GM21515 (cell line): Measurements from ENCODE around the gene GALNT3.

ENCODE experiments used
- ATAC-seq: cut with Tn5 transposase; IDR thresholded peaks from one replicate; pipeline ENCODE4 v1.9.1; 2021; ENCODE audit not compliant: unreplicated experiment

Gene GALNT3

DNA sequence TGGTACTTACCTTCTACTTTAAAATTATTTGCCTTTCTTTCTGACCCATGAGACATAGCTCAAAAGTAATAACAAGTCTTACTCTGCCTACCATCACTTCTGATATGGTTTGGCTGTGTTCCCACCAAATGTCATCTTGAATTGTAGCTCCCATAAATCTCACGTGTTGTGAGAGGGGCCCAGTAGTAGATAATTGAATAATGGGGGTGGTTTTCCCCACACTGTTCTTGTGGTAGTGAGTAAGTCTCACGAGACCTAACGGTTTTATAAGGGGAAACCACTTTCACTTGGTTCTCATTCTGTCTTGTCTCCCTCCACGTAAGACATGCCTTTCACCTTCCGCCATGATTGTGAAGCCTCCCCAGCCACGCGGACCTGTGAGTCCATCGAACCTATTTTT is 47.5 kb downstream of the GALNT3 start:
- ATAC-seq: no peak

DNA sequence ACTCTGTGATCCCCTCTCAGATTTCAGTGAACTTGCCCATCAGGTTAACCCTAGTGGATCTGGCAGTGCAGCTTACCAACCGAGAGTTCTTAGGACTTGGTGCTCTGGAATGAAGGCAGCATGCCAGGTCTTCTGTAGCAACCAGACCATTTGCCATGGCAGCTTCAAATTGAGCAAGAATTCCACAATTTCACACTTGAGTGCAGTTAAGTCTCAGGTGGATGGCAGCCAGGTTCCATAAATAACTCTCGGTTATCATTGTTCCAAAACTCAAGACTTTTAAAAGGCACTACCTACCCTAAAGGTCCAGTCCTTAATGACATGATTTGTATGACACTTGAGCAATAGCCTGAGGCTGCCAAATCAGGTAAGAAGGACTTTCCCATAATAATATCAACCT is 48.1 kb downstream of the GALNT3 start:
- no peak for ATAC-seq

GRCh38 chr2:165743442-165743841 is 50.6 kb downstream of the GALNT3 start:
- ATAC-seq: peak; percentile 99

DNA sequence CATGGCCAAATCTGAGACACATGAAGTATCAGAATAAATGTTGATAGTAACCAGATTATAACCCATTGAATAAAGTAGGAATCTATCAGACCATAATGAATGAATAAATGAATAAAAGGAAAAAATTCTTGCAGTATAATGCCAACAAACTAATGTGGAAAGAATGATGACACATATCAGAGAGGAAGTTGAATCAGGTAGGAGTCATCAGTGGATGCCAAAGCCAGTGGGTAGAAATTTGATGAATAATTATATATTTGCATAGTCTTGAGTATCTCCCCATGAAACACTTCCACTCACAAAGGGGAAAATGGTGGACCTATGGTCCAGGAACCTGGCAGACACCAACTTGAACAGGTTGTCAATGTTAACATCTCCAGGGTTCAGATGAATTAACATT is 68.6 kb downstream of the GALNT3 start:
- ATAC-seq: no peak

GRCh38 chr2:165720511-165720910 is 73.5 kb downstream of the GALNT3 start:
- no peak for ATAC-seq

GRCh38 chr2:165718610-165719210 is 75.3 kb downstream of the GALNT3 start:
- no peak for ATAC-seq

DNA sequence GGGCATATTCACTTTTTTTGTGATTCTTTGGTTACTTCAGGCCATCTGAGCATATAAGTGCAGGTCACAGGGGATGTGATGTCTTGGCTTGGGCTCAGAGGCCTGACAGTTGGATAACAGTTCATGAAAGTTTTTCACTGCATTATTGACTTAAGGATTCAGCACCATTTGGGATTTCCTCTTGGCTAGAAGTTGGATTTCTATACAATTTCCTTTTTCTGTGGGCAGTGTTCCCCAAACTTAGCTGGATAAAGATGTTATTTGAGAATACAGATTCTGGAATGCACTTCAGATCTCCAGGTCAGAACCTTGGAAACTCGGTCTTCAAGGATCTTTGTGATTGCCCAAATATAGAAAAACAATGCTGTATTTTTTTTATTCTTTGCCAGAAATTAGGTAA is 78.0 kb downstream of the GALNT3 start:
- ATAC-seq: no peak

GRCh38 chr2:165706960-165707487 is 87.0 kb downstream of the GALNT3 start:
- ATAC-seq: no peak

GRCh38 chr2:165701147-165701546 is 92.9 kb downstream of the GALNT3 start:
- ATAC-seq: no peak

GRCh38 chr2:165700531-165700930 is 93.5 kb downstream of the GALNT3 start:
- ATAC-seq: no peak

- no peak for ATAC-seq
Observed at GRCh38 chr2:165699946-165700345, 94.1 kb downstream of the GALNT3 start.

DNA sequence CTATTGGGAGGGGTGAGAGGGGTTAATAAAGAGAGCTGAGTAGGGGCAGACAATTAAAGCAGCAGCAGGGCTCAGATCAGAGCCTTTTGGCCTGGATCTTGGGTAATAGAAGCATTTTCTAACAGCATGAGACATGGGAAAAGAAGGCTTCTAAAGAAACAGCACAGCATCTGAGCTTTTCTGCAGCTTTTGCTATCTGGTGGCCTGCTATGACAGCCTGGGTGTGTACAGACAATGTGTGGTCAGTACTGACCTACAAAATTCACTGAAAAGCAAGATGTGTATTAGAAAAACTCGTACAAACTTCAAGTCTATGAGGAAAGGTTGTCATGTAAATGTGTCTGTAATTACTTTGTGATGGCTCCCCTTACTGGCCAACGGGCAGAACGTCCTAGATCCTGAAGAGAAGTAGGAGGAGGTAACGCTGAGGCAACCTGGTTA is 95.6 kb downstream of the GALNT3 start:
- peak; percentile 77 for ATAC-seq

GRCh38 chr2:165697748-165698443 is 96.2 kb downstream of the GALNT3 start:
- ATAC-seq: no peak
